Type B pancreatic cell (in vitro differentiated cells): Measurements from ENCODE around the gene COX4I2. TPM values are rescaled to one million over a fixed set of nuclear protein-coding genes. Genes with fewer than 3 reads are reported as not detected.

ENCODE experiments used
- DNase-seq: peaks from one replicate; pipeline ENCODE4 v3.0.0; 2021; ENCODE audit warnings: mixed read lengths; ENCODE audit not compliant: unreplicated experiment; ENCODE audit errors: extremely low spot score
- H3K27ac Mint-ChIP-seq: 2 replicates; pipeline ENCODE4 v1.8.0; 2021; ENCODE audit warnings: mild to moderate bottlenecking, mixed read lengths
- H3K27me3 Mint-ChIP-seq: 2 replicates; pipeline ENCODE4 v1.8.0; 2021; ENCODE audit warnings: mixed read lengths
- H3K36me3 Mint-ChIP-seq: 2 replicates; pipeline ENCODE4 v1.8.0; 2021; ENCODE audit warnings: mixed read lengths
- H3K4me1 Mint-ChIP-seq: one replicate; pipeline ENCODE4 v1.8.0; 2021; ENCODE audit warnings: mixed read lengths; ENCODE audit not compliant: unreplicated experiment
- H3K4me3 Mint-ChIP-seq: 2 replicates; pipeline ENCODE4 v1.8.0; 2021; ENCODE audit warnings: mild to moderate bottlenecking, mixed read lengths
- H3K9me3 Mint-ChIP-seq: 2 replicates; pipeline ENCODE4 v1.8.0; 2021; ENCODE audit warnings: mixed read lengths
- CTCF ChIP-seq: fragments of 200-600 bp; sonication (generic); conservative IDR thresholded peaks from 2 replicates; pipeline ENCODE4 v1.5.0; 2021; ENCODE audit warnings: antibody characterized with exemption, mild to moderate bottlenecking
- total RNA-seq: library from RNA; stranded (reverse); gene quantifications from 2 replicates; pipeline ENCODE4 v1.2.1, GENCODE V29; 2021; ENCODE audit warnings: low replicate concordance

The COX4I2 gene
- total RNA-seq, 1 donor from 2014 or later: not detected

GRCh38 chr20:31602779-31603441 lies 34.8 kb upstream of the COX4I2 start:
- H3K4me3 Mint-ChIP-seq: peak overlapping the region; percentile 83
- no peak for DNase-seq

GRCh38 chr20:31603822-31604566 lies 33.7 kb upstream of the COX4I2 start:
- peak; percentile 100 for DNase-seq
- peak overlapping the region; percentile 95 for H3K4me3 Mint-ChIP-seq
- TF ChIP-seq CTCF: no peak
- H3K27ac Mint-ChIP-seq: peak overlapping the region; percentile 99
- H3K36me3 Mint-ChIP-seq: peaks cover 20% of the 10 kb centered on the region
- peaks cover 13% of the 10 kb centered on the region for H3K27me3 Mint-ChIP-seq
- no peaks in the 10 kb centered on the region for H3K9me3 Mint-ChIP-seq
- peaks cover 33% of the 10 kb centered on the region for H3K4me1 Mint-ChIP-seq

More at GRCh38 chr20:31602779-31603441, 34.8 kb upstream of the COX4I2 start:
- H3K9me3 Mint-ChIP-seq: no peaks in the 10 kb centered on the region
- peaks cover 20% of the 10 kb centered on the region for H3K36me3 Mint-ChIP-seq
- no peak for TF ChIP-seq CTCF
- peaks cover 26% of the 10 kb centered on the region for H3K4me1 Mint-ChIP-seq
- peak overlapping the region; percentile 99 for H3K27ac Mint-ChIP-seq
- peaks cover 13% of the 10 kb centered on the region for H3K27me3 Mint-ChIP-seq

GRCh38 chr20:31604567-31605030 lies 33.1 kb upstream of the COX4I2 start:
- Mint-ChIP-seq H3K9me3 (no peaks in the 10 kb centered on the region), H3K4me1 (peaks cover 34% of the 10 kb centered on the region), H3K27ac (peak overlapping the region; percentile 99), H3K36me3 (peaks cover 20% of the 10 kb centered on the region), H3K4me3 (peak overlapping the region; percentile 95), H3K27me3 (peaks cover 13% of the 10 kb centered on the region)
- no peak for DNase-seq
- TF ChIP-seq CTCF: no peak

GRCh38 chr20:31605031-31605901 lies 32.4 kb upstream of the COX4I2 start, which contains the start of gene ID1:
Gene ID1, plus strand, starts transcription at chr20:31605289. Its CDS starts 99 bp downstream, at chr20:31605388.
- DNase-seq: peak; percentile 99
- no peaks in the 10 kb centered on the region for H3K9me3 Mint-ChIP-seq
- peaks cover 34% of the 10 kb centered on the region for H3K4me1 Mint-ChIP-seq
- peak within 1 kb of the TSS; percentile 99 for H3K27ac Mint-ChIP-seq
- TF ChIP-seq CTCF: peak; percentile 19
- peaks cover 20% of the 10 kb centered on the region for H3K36me3 Mint-ChIP-seq
- H3K4me3 Mint-ChIP-seq: peak within 1 kb of the TSS; percentile 95
- peaks cover 13% of the 10 kb centered on the region for H3K27me3 Mint-ChIP-seq
